Progenitor cell of endocrine pancreas (in vitro differentiated cells): Measurements from ENCODE around the gene SCAF11. TPM values are rescaled to one million over a fixed set of nuclear protein-coding genes. Genes with fewer than 3 reads are reported as not detected.

Experiments used
- DNase-seq: peaks from one replicate; pipeline ENCODE4 v3.0.0; 2021; ENCODE audit warnings: low spot score; ENCODE audit not compliant: unreplicated experiment
- H3K27ac Mint-ChIP-seq: 2 replicates; pipeline ENCODE4 v1.8.0; 2021; ENCODE audit warnings: mild to moderate bottlenecking, moderate library complexity, mixed read lengths
- H3K27me3 Mint-ChIP-seq: 2 replicates; pipeline ENCODE4 v1.8.0; 2021; ENCODE audit warnings: mixed read lengths
- H3K36me3 Mint-ChIP-seq: 2 replicates; pipeline ENCODE4 v1.8.0; 2022; ENCODE audit warnings: mixed read lengths; ENCODE audit not compliant: insufficient read depth
- H3K4me1 Mint-ChIP-seq: 2 replicates; pipeline ENCODE4 v1.8.0; 2021; ENCODE audit warnings: low read depth, mixed read lengths
- H3K4me3 Mint-ChIP-seq: 2 replicates; pipeline ENCODE4 v1.8.0; 2021; ENCODE audit warnings: low read depth, mild to moderate bottlenecking, moderate library complexity, mixed read lengths
- H3K9me3 Mint-ChIP-seq: 2 replicates; pipeline ENCODE4 v1.8.0; 2021; ENCODE audit warnings: low read depth, mixed read lengths
- total RNA-seq: library from RNA; stranded (reverse); gene quantifications from 2 replicates; pipeline ENCODE4 v1.2.1, GENCODE V29; 2021
- TF ChIP-seq, protein P1 (sequence below): fragments of 200-600 bp; sonication (generic); IDR thresholded peaks from one replicate; pipeline ENCODE4 v1.5.0; 2021; ENCODE audit warnings: antibody characterized with exemption, mild to moderate bottlenecking; ENCODE audit not compliant: unreplicated experiment

SCAF11 gene
- total RNA-seq, 1 donor from 2014 or later: 113 TPM

DNA sequence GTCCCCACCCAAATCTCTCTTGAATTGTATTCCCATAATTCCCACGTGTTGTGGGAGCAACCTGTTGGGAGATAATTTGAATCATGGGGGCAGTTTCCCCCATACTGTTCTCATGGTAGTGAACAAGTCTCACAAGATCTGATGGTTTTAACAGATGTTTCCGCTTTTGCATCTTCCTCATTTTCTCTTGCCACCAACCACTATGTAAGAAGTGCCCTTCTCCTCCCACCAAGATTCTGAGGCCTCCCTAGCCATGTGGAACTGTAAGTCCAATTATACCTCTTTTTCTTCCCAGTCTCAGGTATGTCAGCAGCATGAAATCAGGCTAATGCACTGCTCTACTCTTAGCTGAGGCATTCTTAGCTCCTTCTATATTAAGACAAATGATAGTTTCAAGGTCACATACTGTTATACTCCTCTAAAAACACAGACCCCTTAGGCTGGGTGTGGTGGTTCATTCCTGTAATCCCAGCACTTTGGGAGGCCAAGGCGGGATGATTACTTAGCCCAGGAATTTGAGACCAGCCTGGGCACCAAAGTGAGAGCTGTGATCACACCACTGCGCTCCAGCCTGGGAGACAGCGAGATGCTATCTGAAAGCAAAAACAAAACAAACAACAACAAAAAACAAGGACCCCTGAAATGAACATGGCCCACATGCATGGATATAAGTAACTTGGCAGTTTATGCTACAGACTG, 3.6 kb downstream of the SCAF11 start:
- peak overlapping the region; percentile 10 for H3K4me3 Mint-ChIP-seq
- TF ChIP-seq, protein P1, sequence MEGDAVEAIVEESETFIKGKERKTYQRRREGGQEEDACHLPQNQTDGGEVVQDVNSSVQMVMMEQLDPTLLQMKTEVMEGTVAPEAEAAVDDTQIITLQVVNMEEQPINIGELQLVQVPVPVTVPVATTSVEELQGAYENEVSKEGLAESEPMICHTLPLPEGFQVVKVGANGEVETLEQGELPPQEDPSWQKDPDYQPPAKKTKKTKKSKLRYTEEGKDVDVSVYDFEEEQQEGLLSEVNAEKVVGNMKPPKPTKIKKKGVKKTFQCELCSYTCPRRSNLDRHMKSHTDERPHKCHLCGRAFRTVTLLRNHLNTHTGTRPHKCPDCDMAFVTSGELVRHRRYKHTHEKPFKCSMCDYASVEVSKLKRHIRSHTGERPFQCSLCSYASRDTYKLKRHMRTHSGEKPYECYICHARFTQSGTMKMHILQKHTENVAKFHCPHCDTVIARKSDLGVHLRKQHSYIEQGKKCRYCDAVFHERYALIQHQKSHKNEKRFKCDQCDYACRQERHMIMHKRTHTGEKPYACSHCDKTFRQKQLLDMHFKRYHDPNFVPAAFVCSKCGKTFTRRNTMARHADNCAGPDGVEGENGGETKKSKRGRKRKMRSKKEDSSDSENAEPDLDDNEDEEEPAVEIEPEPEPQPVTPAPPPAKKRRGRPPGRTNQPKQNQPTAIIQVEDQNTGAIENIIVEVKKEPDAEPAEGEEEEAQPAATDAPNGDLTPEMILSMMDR: no peak
- peaks cover 36% of the 10 kb centered on the region for H3K4me1 Mint-ChIP-seq
- DNase-seq: no peak
- H3K27me3 Mint-ChIP-seq: no peaks in the 10 kb centered on the region
- H3K9me3 Mint-ChIP-seq: no peaks in the 10 kb centered on the region
- peak overlapping the region; percentile 4 for H3K27ac Mint-ChIP-seq
- H3K36me3 Mint-ChIP-seq: peaks cover 20% of the 10 kb centered on the region

DNA sequence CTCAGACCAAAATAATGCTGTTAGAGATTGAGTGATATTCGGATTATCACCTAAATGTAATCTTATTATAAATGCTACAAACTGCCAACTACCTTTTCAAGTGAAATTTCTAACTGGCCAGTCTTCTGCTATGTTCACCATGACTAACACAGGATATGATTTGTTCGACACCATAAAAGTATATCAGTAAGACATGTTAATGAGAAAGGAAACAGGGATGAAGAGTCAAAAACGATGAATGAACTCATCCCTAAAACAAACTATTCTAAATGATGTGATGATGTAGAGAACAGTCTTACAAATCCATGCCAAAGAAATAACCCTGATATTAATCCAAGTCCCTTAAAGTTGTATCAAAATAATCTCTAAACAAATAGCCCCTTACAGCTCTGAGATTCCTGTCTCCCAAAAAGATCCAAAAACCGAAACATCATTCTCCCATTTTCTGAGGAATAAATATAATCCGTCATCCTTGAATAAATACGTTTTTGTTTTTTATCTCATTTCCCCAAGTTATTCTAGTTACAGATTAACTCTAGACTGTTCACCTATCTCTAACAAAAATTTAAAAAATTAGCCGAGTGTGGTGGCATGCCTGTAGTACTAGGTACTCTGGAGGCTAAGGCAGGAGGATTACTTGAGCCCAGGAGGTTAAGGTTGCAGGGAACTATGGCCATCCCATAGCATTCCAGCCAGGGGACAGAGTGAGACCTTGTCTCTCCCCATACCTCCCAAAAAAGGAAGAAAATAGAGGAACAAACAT, 9.1 kb downstream of the SCAF11 start:
- Mint-ChIP-seq H3K27me3 (no peaks in the 10 kb centered on the region), H3K4me3 (no peak overlapping the region), H3K9me3 (no peaks in the 10 kb centered on the region), H3K36me3 (peaks cover 16% of the 10 kb centered on the region), H3K27ac (no peak overlapping the region), H3K4me1 (peaks cover 24% of the 10 kb centered on the region)
- DNase-seq: no peak
- TF ChIP-seq, protein P1: no peak

DNA sequence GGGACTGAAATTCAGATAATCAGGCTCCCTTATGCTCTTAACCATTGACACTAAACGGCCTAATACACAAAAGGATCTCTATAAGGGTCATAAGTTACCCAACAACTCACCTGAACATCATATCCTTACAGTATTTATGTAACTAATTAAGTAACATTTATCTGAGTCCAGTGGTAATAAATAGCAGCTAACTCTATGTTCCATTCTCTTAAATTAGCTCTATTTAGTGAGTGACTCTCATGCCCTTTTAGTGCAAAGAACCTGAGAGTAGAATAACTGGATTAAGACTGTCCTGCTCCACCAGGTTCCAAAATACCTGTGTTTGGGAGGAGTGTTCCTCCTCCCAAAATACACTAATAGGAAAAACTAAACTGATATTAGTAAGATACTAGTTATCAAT, 9.8 kb downstream of the SCAF11 start:
- Mint-ChIP-seq H3K27me3 (no peaks in the 10 kb centered on the region), H3K9me3 (no peaks in the 10 kb centered on the region), H3K36me3 (peaks cover 10% of the 10 kb centered on the region), H3K4me3 (no peak overlapping the region), H3K27ac (no peak overlapping the region), H3K4me1 (peaks cover 25% of the 10 kb centered on the region)
- no peak for DNase-seq
- TF ChIP-seq, protein P1: no peak

DNA sequence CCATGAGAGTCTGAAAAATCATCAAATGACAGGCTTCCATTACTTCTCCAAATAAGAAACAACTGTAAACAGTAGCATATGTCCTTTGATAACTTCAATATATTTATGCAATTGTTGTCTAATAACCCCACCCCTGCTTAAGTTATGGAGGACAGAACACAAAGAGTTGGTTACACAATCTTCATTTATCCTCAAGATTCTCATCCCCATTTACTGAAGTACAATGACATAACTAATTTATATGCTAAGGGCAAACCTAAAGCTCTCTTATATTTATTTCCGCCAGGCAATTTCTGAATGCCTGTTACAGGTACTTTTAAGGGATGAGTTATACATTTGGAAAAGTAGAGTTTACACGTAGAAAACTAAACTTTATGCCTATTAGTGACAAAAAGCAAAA, 12.3 kb downstream of the SCAF11 start:
- Mint-ChIP-seq H3K4me3 (no peak overlapping the region), H3K36me3 (peaks cover 9% of the 10 kb centered on the region), H3K9me3 (no peaks in the 10 kb centered on the region), H3K4me1 (peaks cover 38% of the 10 kb centered on the region), H3K27me3 (no peaks in the 10 kb centered on the region), H3K27ac (peak overlapping the region; percentile 38)
- TF ChIP-seq, protein P1: no peak
- no peak for DNase-seq

DNA sequence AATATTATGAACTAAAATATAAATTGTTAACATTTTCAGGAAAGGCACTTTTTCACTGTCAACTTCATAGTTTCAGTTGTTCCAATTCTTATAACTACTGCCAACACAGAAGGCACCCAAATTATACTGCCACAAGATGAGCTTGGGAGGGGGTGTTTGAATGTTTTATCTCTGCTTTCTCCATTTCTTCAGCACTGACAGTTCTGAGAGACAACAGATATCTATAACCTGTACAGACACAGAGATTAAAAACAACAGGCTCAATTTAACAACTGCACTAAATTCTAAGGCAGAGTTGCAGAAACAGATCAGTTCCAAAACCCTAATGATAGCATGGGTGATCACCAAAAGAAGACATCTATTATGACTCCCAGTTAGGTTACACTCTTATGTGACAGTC, 12.8 kb downstream of the SCAF11 start:
- H3K4me3 Mint-ChIP-seq: no peak overlapping the region
- no peaks in the 10 kb centered on the region for H3K27me3 Mint-ChIP-seq
- H3K4me1 Mint-ChIP-seq: peaks cover 39% of the 10 kb centered on the region
- H3K27ac Mint-ChIP-seq: no peak overlapping the region
- H3K36me3 Mint-ChIP-seq: peaks cover 7% of the 10 kb centered on the region
- TF ChIP-seq, protein P1: no peak
- H3K9me3 Mint-ChIP-seq: no peaks in the 10 kb centered on the region
- no peak for DNase-seq
